NB4 (cell line): ENCODE results near the gene TFCP2.

ENCODE experiments used
- MYC ChIP-seq: IDR thresholded peaks from 2 replicates; pipeline ENCODE4 v1.6.1; 2011; ENCODE audit warnings: low read depth, low read length
- TF ChIP-seq, protein P1 (sequence below): IDR thresholded peaks from one replicate; pipeline ENCODE4 v1.5.1; 2012; ENCODE audit warnings: low read depth, low read length

DNA sequence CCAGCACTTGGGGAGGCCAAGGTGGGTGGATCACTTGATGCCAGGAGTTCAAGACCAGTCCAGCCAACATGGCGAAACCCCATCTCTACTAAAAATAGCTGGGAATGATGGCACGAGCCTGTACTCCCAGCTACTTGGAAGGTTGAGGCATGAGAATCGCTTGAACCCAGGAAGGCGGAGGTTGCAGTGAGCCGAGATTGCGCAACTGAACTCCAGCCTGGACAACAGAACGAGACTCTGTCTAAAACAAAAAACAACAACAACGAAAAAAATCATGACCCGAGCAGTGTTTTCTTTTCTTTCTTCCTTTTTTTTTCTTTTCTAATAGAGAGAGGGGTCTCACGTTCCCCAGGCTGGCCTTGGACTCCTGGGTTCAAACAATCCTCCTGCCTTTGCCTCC, 86.0 kb downstream of the TFCP2 start:
- no peak for TF ChIP-seq MYC
- TF ChIP-seq, protein P1, sequence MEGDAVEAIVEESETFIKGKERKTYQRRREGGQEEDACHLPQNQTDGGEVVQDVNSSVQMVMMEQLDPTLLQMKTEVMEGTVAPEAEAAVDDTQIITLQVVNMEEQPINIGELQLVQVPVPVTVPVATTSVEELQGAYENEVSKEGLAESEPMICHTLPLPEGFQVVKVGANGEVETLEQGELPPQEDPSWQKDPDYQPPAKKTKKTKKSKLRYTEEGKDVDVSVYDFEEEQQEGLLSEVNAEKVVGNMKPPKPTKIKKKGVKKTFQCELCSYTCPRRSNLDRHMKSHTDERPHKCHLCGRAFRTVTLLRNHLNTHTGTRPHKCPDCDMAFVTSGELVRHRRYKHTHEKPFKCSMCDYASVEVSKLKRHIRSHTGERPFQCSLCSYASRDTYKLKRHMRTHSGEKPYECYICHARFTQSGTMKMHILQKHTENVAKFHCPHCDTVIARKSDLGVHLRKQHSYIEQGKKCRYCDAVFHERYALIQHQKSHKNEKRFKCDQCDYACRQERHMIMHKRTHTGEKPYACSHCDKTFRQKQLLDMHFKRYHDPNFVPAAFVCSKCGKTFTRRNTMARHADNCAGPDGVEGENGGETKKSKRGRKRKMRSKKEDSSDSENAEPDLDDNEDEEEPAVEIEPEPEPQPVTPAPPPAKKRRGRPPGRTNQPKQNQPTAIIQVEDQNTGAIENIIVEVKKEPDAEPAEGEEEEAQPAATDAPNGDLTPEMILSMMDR: no peak
